SK-N-SH treated with all-trans-retinoic acid at 6 μM for 48 hours (cell line): Measurements from ENCODE around the gene TRIM54.

Experiments used
- ARNTL ChIP-seq: fragments of 450-650 bp; formaldehyde crosslinking; IDR thresholded peaks from 2 replicates; pipeline ENCODE4 v1.5.0; 2020; ENCODE audit warnings: low read depth, mild to moderate bottlenecking, moderate library complexity, borderline replicate concordance
- CSDC2 ChIP-seq: fragments of 250-450 bp; sonication (Bioruptor Pico); IDR thresholded peaks from 2 replicates; pipeline ENCODE4 v1.5.0; 2020; ENCODE audit warnings: mild to moderate bottlenecking, moderate library complexity
- RARB ChIP-seq: fragments of 250-450 bp; sonication (Bioruptor Pico); IDR thresholded peaks from 2 replicates; pipeline ENCODE4 v1.8.0; 2021; ENCODE audit warnings: mild to moderate bottlenecking, moderate library complexity
- SNAI2 ChIP-seq: fragments of 250-450 bp; sonication (Bioruptor Pico); IDR thresholded peaks from 2 replicates; pipeline ENCODE4 v1.5.0; 2020; ENCODE audit warnings: mild to moderate bottlenecking, moderate library complexity
- ZC3H10 ChIP-seq: fragments of 250-450 bp; sonication (Bioruptor Pico); IDR thresholded peaks from 2 replicates; pipeline ENCODE4 v1.5.1; 2021; ENCODE audit warnings: mild to moderate bottlenecking, moderate library complexity
- ZFP3 ChIP-seq: fragments of 250-450 bp; sonication (Bioruptor Pico); IDR thresholded peaks from 2 replicates; pipeline ENCODE4 v1.5.0; 2020; ENCODE audit warnings: mild to moderate bottlenecking, moderate library complexity
- ZNF8 ChIP-seq: fragments of 450-650 bp; formaldehyde crosslinking; IDR thresholded peaks from 2 replicates; pipeline ENCODE4 v1.5.0; 2020; ENCODE audit warnings: mild to moderate bottlenecking, moderate library complexity
- TF ChIP-seq, protein P1 (sequence below): fragments of 250-450 bp; sonication (Bioruptor Pico); IDR thresholded peaks from 2 replicates; pipeline ENCODE4 v1.8.0; 2020; ENCODE audit warnings: mild to moderate bottlenecking, moderate library complexity, borderline replicate concordance
- TF ChIP-seq, protein P2 (sequence below): fragments of 250-450 bp; sonication (Bioruptor Pico); IDR thresholded peaks from 2 replicates; pipeline ENCODE4 v1.5.0; 2020; ENCODE audit warnings: mild to moderate bottlenecking, moderate library complexity
- TF ChIP-seq, protein P3 (sequence below): fragments of 250-450 bp; sonication (Bioruptor Pico); IDR thresholded peaks from 2 replicates; pipeline ENCODE4 v1.8.0; 2021; ENCODE audit warnings: low read depth, mild to moderate bottlenecking, moderate library complexity, borderline replicate concordance
- TF ChIP-seq, protein P4 (sequence below): fragments of 250-450 bp; sonication (Bioruptor Pico); IDR thresholded peaks from 2 replicates; pipeline ENCODE4 v1.5.1; 2020; ENCODE audit warnings: low read depth, mild to moderate bottlenecking, moderate library complexity
- TF ChIP-seq, protein P5 (sequence below): fragments of 250-450 bp; sonication (Bioruptor Pico); IDR thresholded peaks from 2 replicates; pipeline ENCODE4 v1.5.1; 2021; ENCODE audit warnings: mild to moderate bottlenecking, moderate library complexity

DNA sequence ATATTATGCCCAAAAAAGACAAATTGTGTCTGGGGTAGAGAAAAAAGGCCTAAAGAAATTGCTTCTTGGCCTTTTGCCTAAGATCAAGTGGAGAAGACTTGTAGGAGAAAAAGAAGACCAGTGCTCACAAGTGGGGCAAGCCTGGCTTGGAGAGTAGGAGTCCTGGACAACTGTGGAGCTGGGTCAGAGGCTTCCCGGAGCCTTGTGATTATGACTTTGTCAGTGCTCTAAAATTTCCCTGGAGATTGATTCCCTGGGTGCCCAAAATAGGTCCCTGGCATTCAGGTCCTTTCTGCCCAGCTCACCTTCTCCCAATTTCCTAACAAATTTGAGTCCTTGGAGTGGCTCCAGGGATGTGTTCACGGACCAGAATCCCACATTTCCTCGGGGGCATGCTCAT, 787 bp upstream of the TRIM54 start:
- TF ChIP-seq CSDC2 = no peak
- TF ChIP-seq, protein P1, sequence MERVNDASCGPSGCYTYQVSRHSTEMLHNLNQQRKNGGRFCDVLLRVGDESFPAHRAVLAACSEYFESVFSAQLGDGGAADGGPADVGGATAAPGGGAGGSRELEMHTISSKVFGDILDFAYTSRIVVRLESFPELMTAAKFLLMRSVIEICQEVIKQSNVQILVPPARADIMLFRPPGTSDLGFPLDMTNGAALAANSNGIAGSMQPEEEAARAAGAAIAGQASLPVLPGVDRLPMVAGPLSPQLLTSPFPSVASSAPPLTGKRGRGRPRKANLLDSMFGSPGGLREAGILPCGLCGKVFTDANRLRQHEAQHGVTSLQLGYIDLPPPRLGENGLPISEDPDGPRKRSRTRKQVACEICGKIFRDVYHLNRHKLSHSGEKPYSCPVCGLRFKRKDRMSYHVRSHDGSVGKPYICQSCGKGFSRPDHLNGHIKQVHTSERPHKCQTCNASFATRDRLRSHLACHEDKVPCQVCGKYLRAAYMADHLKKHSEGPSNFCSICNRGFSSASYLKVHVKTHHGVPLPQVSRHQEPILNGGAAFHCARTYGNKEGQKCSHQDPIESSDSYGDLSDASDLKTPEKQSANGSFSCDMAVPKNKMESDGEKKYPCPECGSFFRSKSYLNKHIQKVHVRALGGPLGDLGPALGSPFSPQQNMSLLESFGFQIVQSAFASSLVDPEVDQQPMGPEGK (CRISPR knock-in tag) = no peak
- TF ChIP-seq ZNF8 (CRISPR knock-in tag) = no peak
- TF ChIP-seq, protein P2, sequence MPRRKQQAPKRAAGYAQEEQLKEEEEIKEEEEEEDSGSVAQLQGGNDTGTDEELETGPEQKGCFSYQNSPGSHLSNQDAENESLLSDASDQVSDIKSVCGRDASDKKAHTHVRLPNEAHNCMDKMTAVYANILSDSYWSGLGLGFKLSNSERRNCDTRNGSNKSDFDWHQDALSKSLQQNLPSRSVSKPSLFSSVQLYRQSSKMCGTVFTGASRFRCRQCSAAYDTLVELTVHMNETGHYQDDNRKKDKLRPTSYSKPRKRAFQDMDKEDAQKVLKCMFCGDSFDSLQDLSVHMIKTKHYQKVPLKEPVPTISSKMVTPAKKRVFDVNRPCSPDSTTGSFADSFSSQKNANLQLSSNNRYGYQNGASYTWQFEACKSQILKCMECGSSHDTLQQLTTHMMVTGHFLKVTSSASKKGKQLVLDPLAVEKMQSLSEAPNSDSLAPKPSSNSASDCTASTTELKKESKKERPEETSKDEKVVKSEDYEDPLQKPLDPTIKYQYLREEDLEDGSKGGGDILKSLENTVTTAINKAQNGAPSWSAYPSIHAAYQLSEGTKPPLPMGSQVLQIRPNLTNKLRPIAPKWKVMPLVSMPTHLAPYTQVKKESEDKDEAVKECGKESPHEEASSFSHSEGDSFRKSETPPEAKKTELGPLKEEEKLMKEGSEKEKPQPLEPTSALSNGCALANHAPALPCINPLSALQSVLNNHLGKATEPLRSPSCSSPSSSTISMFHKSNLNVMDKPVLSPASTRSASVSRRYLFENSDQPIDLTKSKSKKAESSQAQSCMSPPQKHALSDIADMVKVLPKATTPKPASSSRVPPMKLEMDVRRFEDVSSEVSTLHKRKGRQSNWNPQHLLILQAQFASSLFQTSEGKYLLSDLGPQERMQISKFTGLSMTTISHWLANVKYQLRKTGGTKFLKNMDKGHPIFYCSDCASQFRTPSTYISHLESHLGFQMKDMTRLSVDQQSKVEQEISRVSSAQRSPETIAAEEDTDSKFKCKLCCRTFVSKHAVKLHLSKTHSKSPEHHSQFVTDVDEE = no peak
- TF ChIP-seq, protein P3, sequence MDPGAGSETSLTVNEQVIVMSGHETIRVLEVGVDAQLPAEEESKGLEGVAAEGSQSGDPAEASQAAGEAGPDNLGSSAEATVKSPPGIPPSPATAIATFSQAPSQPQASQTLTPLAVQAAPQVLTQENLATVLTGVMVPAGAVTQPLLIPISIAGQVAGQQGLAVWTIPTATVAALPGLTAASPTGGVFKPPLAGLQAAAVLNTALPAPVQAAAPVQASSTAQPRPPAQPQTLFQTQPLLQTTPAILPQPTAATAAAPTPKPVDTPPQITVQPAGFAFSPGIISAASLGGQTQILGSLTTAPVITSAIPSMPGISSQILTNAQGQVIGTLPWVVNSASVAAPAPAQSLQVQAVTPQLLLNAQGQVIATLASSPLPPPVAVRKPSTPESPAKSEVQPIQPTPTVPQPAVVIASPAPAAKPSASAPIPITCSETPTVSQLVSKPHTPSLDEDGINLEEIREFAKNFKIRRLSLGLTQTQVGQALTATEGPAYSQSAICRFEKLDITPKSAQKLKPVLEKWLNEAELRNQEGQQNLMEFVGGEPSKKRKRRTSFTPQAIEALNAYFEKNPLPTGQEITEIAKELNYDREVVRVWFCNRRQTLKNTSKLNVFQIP (CRISPR knock-in tag) = no peak
- no peak for TF ChIP-seq ZFP3 (CRISPR knock-in tag)
- no peak for TF ChIP-seq ZC3H10 (CRISPR knock-in tag)
- no peak for TF ChIP-seq RARB
- TF ChIP-seq, protein P4, sequence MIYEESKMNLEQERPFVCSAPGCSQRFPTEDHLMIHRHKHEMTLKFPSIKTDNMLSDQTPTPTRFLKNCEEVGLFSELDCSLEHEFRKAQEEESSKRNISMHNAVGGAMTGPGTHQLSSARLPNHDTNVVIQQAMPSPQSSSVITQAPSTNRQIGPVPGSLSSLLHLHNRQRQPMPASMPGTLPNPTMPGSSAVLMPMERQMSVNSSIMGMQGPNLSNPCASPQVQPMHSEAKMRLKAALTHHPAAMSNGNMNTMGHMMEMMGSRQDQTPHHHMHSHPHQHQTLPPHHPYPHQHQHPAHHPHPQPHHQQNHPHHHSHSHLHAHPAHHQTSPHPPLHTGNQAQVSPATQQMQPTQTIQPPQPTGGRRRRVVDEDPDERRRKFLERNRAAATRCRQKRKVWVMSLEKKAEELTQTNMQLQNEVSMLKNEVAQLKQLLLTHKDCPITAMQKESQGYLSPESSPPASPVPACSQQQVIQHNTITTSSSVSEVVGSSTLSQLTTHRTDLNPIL (CRISPR knock-in tag) = no peak
- TF ChIP-seq, protein P5, sequence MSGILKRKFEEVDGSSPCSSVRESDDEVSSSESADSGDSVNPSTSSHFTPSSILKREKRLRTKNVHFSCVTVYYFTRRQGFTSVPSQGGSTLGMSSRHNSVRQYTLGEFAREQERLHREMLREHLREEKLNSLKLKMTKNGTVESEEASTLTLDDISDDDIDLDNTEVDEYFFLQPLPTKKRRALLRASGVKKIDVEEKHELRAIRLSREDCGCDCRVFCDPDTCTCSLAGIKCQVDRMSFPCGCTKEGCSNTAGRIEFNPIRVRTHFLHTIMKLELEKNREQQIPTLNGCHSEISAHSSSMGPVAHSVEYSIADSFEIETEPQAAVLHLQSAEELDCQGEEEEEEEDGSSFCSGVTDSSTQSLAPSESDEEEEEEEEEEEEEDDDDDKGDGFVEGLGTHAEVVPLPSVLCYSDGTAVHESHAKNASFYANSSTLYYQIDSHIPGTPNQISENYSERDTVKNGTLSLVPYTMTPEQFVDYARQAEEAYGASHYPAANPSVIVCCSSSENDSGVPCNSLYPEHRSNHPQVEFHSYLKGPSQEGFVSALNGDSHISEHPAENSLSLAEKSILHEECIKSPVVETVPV = no peak
- TF ChIP-seq SNAI2 (CRISPR knock-in tag) = no peak
- no peak for TF ChIP-seq ARNTL (CRISPR knock-in tag)
